CD4-positive, CD25-positive, alpha-beta regulatory T cell (primary cell): ENCODE data around the gene EXOSC6. TPM values are rescaled to one million over a fixed set of nuclear protein-coding genes. Genes with fewer than 3 reads are reported as not detected.
"Not testable (repeated sequence)": the region's sequence is repeated elsewhere in the genome, so short reads cannot be mapped to it uniquely, and the experiment has no call there.

Source experiments
- ATAC-seq, 2 donors: fragments of 150-1000 bp; cut with Tn5 transposase; one replicate each; pipeline ENCODE4 v1.10.0; 2021; ENCODE audit warnings: low read depth in 2 of 2, moderate number of reproducible peaks in 2 of 2, moderate library complexity in 1 of 2
- DNase-seq, 3 donors: peaks; one replicate each; pipeline versions ENCODE4 v3.0.0 to v3.0.0-alpha.2; 2012 to 2022; ENCODE audit warnings: mixed read lengths in 1 of 3
- H3K27ac ChIP-seq: one replicate; pipeline ENCODE4 v1.7.0; 2013; ENCODE audit warnings: mild to moderate bottlenecking, low read length; ENCODE audit not compliant: insufficient read depth, poor library complexity, severe bottlenecking
- H3K27me3 ChIP-seq: one replicate; pipeline ENCODE4 v1.7.0; 2013; ENCODE audit warnings: low read length; ENCODE audit not compliant: control insufficient read depth, insufficient read depth
- H3K36me3 ChIP-seq: one replicate; pipeline ENCODE4 v1.7.0; 2013; ENCODE audit warnings: mild to moderate bottlenecking, low read length, moderate library complexity; ENCODE audit not compliant: control insufficient read depth, insufficient read depth
- H3K4me1 ChIP-seq: 2 replicates; pipeline ENCODE4 v1.7.0; 2013; ENCODE audit warnings: mild to moderate bottlenecking, low read length; ENCODE audit not compliant: insufficient read depth, control insufficient read depth, poor library complexity, severe bottlenecking
- H3K4me3 ChIP-seq: one replicate; pipeline ENCODE4 v1.7.0; 2013; ENCODE audit warnings: low read depth, mild to moderate bottlenecking, low read length, moderate library complexity
- H3K9me3 ChIP-seq, 2 experiments: 1 replicate in 1 of 2; 2 replicates in 1 of 2; pipeline ENCODE4 v1.7.0; 2013; ENCODE audit warnings: low read length in 2 of 2, mild to moderate bottlenecking in 1 of 2, moderate library complexity in 1 of 2; ENCODE audit not compliant: control insufficient read depth in 2 of 2
- H3K27ac Mint-ChIP-seq, 3 donors: one replicate each; pipeline ENCODE4 v1.8.0; 2020 to 2022; ENCODE audit warnings: mild to moderate bottlenecking in 3 of 3, mixed read lengths in 3 of 3, moderate library complexity in 2 of 3
- H3K27me3 Mint-ChIP-seq: one replicate; pipeline ENCODE4 v1.8.0; 2022; ENCODE audit warnings: mild to moderate bottlenecking, mixed read lengths
- H3K36me3 Mint-ChIP-seq: one replicate; pipeline ENCODE4 v1.8.0; 2020; ENCODE audit warnings: mixed read lengths
- H3K4me1 Mint-ChIP-seq, 4 donors: one replicate each; pipeline ENCODE4 v1.8.0; 2020 to 2022; ENCODE audit warnings: mixed read lengths in 4 of 4, mild to moderate bottlenecking in 1 of 4
- H3K4me3 Mint-ChIP-seq, 4 donors: one replicate each; pipeline ENCODE4 v1.8.0; 2020 to 2022; ENCODE audit warnings: mild to moderate bottlenecking in 4 of 4, mixed read lengths in 4 of 4, moderate library complexity in 3 of 4
- H3K9me3 Mint-ChIP-seq, 7 donors: one replicate each; pipeline ENCODE4 v1.8.0; 2020 to 2022; ENCODE audit warnings: mixed read lengths in 7 of 7, mild to moderate bottlenecking in 3 of 7, moderate library complexity in 2 of 7
- polyA plus RNA-seq, 4 donors: library from polyadenylated mRNA; unstranded; fragments of 300-500 nt; fragmentation: Illumina TruSeq; gene quantifications; one replicate each; pipeline ENCODE4 v1.2.3, GENCODE V29; 2021
- total RNA-seq: library from RNA; stranded (reverse); gene quantifications from one replicate; pipeline ENCODE4 v1.2.3, GENCODE V29; 2022

The EXOSC6 gene
- total and polyA plus RNA-seq, 5 donors from 2014 or later, result 5.2 to 29.6 (median 12.2) TPM

DNA sequence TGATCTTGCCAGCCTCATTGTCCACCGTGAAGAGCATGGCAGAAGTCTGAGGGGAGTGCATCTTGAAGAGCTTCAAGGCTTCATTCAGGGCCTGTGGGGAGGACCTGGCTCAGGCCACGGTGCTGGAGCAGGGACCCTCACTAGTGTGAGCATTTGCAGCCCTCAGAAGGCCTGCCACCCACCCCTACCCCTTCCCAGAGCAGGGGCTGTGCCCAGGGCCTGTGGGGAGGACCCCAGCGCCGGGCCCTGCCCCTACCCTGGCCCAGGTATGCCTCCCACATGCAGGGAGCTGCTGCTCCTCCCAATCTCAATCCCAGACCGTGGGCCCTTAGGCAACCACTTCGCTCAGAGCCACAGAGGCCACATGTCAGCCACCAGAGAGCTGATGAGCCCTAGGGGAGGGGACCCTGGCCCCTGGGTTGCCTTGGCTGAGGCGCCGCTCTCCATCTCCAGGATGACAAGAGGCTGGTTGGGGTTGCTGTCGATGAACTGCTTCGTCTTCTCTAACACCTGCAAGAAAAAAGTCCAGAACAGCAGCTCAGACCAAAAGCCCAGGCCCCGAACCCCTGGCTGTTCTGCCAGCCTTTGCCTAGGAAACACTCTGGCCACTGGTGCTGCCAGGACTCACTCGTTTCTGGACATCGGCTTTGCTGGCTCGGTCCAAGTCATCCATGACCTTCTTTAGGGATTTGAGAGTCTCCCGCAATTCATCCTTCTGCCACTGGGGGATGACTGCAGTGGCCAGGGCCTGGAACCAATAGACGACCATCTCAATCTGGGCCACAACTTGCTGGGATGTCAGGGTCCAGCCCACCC, 1.8 kb upstream of the EXOSC6 start:
- Mint-ChIP-seq H3K27ac (no peak overlapping the region), H3K4me1 (peaks cover 0 to 23% (median 10%) of the 10 kb centered on the region in 4 donors), H3K27me3 (no peaks in the 10 kb centered on the region), H3K4me3 (peak overlapping the region in 3 of 4 donors; percentile 47 to 85 (median 55)), H3K9me3 (no peaks in the 10 kb centered on the region), H3K36me3 (peaks cover 19% of the 10 kb centered on the region)
- H3K9me3 ChIP-seq, result no peaks in the 10 kb centered on the region
- H3K36me3 ChIP-seq, result peaks cover 33% of the 10 kb centered on the region
- H3K4me1 ChIP-seq, result peaks cover 15% of the 10 kb centered on the region
- DNase-seq, result peak in 2 of 3 donors; percentile 23 to 47
- no peaks in the 10 kb centered on the region for H3K27me3 ChIP-seq
- no peak overlapping the region for H3K4me3 ChIP-seq
- H3K27ac ChIP-seq, result no peak overlapping the region
- no peak for ATAC-seq

DNA sequence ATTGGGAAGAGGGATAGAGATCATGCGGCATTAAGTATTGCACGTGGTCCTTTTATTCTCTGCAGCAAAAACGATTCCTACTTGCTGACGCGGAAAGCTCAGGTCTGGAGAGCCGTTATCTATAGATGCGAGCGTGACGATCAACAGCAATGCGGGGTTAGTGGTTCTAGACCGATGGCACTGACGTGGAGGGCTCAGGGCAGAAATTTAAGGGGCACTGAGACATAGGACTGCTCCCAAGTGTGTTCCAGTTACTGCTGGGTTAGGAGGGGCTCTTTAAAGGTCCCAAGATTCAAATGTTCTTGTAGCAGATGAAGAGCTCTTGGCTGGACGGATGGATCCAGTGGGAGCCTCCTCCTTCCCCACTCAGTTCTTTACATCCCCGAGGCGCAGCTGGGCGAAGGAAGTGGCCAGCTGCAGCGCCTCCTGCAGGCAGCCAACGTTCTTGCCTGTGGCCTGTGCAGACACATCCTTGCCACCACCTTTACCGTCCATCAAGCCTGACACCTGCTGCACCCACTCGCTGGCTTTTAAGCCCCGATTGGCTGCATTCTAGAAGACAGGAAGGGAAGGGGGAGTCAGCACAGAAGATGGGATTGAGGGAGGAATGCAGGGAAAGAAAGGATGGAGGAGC, 732 bp upstream of the EXOSC6 start:
- Histone ChIP-seq H3K9me3 (no peaks in the 10 kb centered on the region), H3K36me3 (peaks cover 24% of the 10 kb centered on the region), H3K4me1 (peaks cover 16% of the 10 kb centered on the region), H3K27me3 (no peaks in the 10 kb centered on the region), H3K27ac (peak overlapping the region; percentile 78), H3K4me3 (no peak overlapping the region)
- DNase-seq (no peak), ATAC-seq (no peak)
- peaks cover 0 to 32% (median 15%) of the 10 kb centered on the region in 4 donors for H3K4me1 Mint-ChIP-seq
- peaks cover 11% of the 10 kb centered on the region for H3K36me3 Mint-ChIP-seq
- H3K27me3 Mint-ChIP-seq, result no peaks in the 10 kb centered on the region
- H3K4me3 Mint-ChIP-seq, result peak overlapping the region; percentile 40 to 91 (median 63)
- H3K9me3 Mint-ChIP-seq, result no peaks in the 10 kb centered on the region
- peak overlapping the region in 1 of 3 donors; percentile 90 for H3K27ac Mint-ChIP-seq

DNA sequence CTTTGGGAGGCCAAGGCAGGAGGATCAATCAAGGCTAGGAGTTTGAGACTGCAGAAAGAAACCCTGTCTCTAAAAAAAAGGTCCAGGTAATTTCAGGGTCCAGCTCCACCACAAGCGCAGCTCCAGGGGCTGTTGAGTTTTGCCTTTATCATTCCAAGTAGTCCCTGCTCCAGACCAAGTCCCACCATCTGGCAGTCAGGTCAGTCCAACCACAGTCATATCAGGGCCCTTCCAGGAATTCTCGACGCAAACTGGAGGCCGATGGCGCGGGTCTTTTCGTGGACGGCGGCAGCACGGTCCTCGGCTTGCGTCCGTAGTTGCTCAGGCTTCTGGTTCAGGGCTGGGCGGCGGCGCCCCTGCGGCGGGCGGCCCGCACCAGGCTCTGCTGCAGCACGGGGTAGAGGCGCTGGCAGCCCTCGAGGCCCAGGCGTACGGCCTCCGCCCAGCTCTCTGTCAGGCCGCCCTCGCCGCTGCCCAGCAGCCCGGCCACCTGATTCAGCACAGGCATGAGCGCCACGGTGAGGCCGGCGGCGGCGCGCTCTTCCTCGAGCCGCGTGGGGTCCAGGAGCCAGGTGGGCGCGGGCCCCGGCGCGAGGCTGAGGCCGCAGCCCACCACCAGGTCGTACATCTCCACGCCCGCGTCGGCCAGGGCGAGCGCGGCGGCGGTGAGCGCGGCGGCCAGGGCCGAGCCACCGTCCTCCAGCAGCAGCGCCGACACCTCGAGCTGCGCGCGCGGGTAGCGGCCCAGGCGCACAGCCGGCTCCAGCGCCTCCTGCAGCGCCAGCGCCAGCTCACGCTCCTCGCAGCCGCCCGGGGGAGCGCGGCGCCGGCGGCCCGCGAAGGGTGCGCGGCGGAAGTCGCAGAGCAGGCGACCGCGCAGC, 752 bp downstream of the EXOSC6 start:
- Histone ChIP-seq H3K4me1 (peaks cover 16% of the 10 kb centered on the region), H3K9me3 (no peaks in the 10 kb centered on the region), H3K27me3 (no peaks in the 10 kb centered on the region), H3K27ac (peak overlapping the region; percentile 74), H3K4me3 (peak overlapping the region; percentile 62), H3K36me3 (peaks cover 16% of the 10 kb centered on the region)
- peaks cover 0 to 39% (median 19%) of the 10 kb centered on the region in 4 donors for H3K4me1 Mint-ChIP-seq
- peak in 1 of 3 donors; percentile 61 for DNase-seq
- no peaks in the 10 kb centered on the region for H3K27me3 Mint-ChIP-seq
- peaks cover 9% of the 10 kb centered on the region for H3K36me3 Mint-ChIP-seq
- peak; percentile 46 to 51 for ATAC-seq
- peak overlapping the region; percentile 55 to 90 (median 86) for H3K27ac Mint-ChIP-seq
- no peaks in the 10 kb centered on the region for H3K9me3 Mint-ChIP-seq
- H3K4me3 Mint-ChIP-seq, result peak overlapping the region; percentile 83 to 87 (median 84)

DNA sequence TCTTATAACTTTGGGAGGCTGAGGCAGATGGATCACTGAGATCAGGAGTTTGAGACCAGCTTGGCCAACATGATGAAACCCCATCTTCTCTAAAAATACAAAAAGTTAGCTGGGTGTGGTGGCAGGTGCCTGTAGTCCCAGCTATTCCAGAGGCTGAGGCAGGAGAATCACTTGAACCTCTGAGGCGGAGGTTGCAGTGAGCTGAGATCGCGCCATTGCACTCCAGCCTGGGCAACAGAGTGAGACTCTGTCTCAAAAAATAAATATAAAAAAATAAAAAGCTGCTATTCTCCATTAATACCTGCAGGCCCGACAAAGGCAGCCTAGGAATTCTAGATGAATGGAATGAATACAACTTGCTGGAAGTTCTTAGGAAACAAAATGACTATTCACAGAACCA, 2.0 kb downstream of the EXOSC6 start:
- H3K36me3 Mint-ChIP-seq, DNase-seq, H3K27me3 Mint-ChIP-seq, H3K9me3 ChIP-seq, H3K27me3 ChIP-seq, H3K36me3 ChIP-seq, H3K9me3 Mint-ChIP-seq, ATAC-seq: not testable (repeated sequence)
- peak overlapping the region in 2 of 3 donors; percentile 55 to 69 for H3K27ac Mint-ChIP-seq
- Histone ChIP-seq H3K4me1 (peaks cover 16% of the 10 kb centered on the region), H3K4me3 (peak overlapping the region; percentile 51), H3K27ac (peak overlapping the region; percentile 35)
- peak overlapping the region; percentile 71 to 83 (median 74) for H3K4me3 Mint-ChIP-seq
- H3K4me1 Mint-ChIP-seq, result peaks cover 0 to 43% (median 21%) of the 10 kb centered on the region in 4 donors

DNA sequence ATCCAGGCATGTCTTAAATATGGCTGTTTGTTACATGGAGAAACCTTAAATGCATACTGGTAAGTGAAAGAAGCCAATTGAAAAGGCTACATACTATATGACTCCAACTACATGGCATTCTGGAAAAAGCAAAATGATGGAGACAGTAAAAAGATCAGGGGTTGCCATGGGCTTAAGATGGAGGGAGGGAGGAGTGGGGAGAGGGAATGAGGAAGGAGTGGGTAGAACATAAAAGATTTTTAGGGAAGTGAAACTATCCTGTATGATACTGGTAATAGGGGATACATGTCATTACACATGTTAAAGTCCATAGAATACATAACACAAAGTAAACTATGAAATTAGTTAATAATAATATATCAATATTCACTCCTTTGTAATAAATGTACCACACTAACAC, 13.0 kb downstream of the EXOSC6 start:
- not testable (repeated sequence) for ATAC-seq, H3K27ac ChIP-seq, H3K4me1 ChIP-seq, H3K4me1 Mint-ChIP-seq, H3K9me3 ChIP-seq, H3K27me3 ChIP-seq, H3K36me3 ChIP-seq, H3K9me3 Mint-ChIP-seq, H3K4me3 ChIP-seq, H3K4me3 Mint-ChIP-seq, DNase-seq, H3K27me3 Mint-ChIP-seq
- peaks cover 13% of the 10 kb centered on the region for H3K36me3 Mint-ChIP-seq
- H3K27ac Mint-ChIP-seq, result peak overlapping the region in 2 of 3 donors; percentile 7 to 29

DNA sequence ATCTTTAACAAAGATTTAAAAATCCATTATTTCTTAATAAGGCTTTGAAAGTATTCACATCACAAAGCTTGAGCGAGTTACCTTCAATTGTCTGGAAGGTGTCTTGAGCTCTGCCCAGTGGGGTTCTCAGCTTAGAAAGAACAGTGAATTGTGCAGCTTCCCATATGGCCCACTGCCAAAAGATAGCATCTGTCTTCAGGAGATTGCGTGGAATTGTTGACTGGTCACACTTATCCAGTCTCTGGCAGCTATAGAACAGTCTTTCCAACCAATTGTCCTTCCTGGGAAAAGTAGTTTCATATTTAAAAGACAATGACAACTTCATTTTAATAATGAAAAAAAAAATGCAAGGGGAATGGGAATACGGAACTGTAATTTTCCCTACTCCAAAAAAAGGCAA, 19.9 kb downstream of the EXOSC6 start:
- H3K27ac Mint-ChIP-seq, H3K36me3 Mint-ChIP-seq, H3K4me3 ChIP-seq, H3K27me3 Mint-ChIP-seq, H3K4me1 ChIP-seq, H3K9me3 Mint-ChIP-seq, H3K27ac ChIP-seq, DNase-seq, ATAC-seq, H3K27me3 ChIP-seq, H3K4me1 Mint-ChIP-seq, H3K4me3 Mint-ChIP-seq, H3K9me3 ChIP-seq: not testable (repeated sequence)
- H3K36me3 ChIP-seq, result peaks cover 22% of the 10 kb centered on the region

DNA sequence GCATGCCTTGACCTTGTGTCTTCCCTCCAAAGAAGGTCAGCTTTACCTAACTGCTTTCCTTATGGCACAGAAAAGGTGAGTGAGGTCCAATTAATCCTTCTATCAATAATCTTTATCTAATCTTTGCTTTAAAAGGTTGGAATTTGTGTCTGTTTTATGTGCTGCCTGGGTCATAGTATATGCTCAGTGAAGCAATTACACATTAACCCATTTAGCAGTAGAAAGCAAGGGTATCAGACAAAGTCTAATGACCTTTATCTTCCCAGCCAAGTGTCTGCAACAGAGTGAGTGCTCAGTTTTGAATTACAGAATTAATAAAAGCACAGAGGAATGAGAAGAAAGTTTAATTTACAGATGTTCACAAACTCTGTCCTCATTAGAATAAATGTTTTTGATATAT, 25.7 kb downstream of the EXOSC6 start:
- H3K27ac ChIP-seq, H3K27me3 ChIP-seq, H3K4me1 Mint-ChIP-seq, DNase-seq, H3K27me3 Mint-ChIP-seq, H3K9me3 Mint-ChIP-seq, H3K36me3 Mint-ChIP-seq, H3K4me1 ChIP-seq, H3K4me3 ChIP-seq, H3K9me3 ChIP-seq, H3K27ac Mint-ChIP-seq, H3K4me3 Mint-ChIP-seq, ATAC-seq: not testable (repeated sequence)
- H3K36me3 ChIP-seq, result peaks cover 21% of the 10 kb centered on the region
